Midbrain (tissue), 1 donor: Measurements from ENCODE around the gene NSUN2.
A peak's percentile ranks its signal among the peaks of the same experiment; 100 is the strongest.

Experiments
- DNase-seq: peaks from one replicate; lab custom pipeline; 2025; lab: John Stamatoyannopoulos, UW

Gene NSUN2

GRCh38 chr5:6557807-6558575 is 74.9 kb downstream of the NSUN2 start:
- DNase-seq: no peak

- no peak for DNase-seq
Measured at GRCh38 chr5:6556802-6557102, 76.1 kb downstream of the NSUN2 start.

- peak; percentile 64 for DNase-seq
Measured at GRCh38 chr5:6556089-6556801, 76.6 kb downstream of the NSUN2 start.

DNA sequence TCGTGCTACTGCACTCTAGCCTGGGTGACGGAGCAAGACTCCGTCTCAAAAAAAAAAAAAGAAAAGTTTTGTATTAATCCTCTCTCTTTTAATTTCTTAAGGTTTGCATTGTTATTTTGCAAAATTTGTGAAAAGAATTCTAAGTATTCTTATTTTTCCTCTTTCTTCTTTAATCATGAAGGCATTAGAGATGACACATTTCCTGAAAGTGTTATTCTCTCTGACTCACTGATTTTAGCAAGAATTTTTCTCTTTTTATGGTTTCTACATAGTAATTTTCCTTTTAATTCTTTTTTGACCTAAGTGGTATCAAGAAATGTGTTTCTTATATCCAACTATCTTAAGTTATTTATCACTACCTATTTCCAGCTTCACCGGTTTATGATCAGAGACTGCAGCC is 78.0 kb downstream of the NSUN2 start:
- no peak for DNase-seq

- no peak for DNase-seq
Measured at GRCh38 chr5:6553972-6554371, 78.9 kb downstream of the NSUN2 start.

GRCh38 chr5:6552612-6553011 is 80.2 kb downstream of the NSUN2 start:
- no peak for DNase-seq

DNA sequence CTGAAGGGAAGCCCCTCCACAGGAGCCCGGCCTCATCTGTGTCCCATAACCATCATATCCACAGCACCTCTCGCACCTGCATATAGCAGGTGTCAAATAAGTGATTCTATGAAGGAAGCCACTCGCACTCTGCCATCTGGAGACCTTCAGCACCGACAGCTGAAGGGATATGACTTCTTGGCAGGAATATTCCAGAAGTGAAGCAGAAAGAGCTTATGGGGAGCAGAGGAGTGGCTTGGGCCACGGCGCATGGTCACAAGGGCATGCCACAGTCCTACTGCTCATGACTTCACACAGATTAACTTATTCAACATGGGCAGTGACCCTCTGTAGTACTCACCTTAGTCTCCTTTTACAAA is 80.9 kb downstream of the NSUN2 start:
- DNase-seq: no peak

DNA sequence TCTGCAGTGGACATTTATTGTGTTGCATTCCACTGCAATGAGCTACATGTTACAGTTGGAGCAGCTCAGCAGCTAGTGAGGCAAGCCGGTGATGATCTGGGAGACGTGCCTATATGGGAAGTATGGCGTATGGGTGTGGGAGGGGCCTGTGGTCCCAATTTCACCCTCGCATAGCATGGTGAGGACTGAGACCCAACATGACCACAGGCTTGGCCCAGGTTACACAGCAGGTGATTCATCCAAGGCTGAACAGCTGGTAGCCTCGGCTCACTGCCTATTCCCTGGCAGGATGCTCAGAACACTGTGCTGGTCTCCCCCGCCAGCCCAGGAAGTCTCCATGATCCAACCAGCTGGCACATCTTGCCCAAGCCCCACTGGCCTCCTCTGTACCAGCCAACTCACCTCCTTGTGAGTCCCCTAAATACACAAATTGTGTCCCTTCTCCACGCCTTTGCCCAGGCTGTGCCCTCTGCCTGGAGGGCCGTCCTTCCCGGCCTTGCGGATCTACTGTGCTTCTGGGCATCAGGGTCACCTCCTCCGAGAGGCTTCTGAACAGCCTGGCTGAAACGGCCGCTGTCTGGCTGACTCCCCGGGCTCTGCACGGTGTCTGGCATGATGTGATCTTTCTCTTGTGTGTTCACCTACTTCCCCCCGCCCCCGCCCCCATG is 81.4 kb downstream of the NSUN2 start:
- no peak for DNase-seq

GRCh38 chr5:6550628-6551027 is 82.2 kb downstream of the NSUN2 start:
- no peak for DNase-seq
